HG02884 (cell line): ENCODE data around the gene NTMT2.
"Not testable (repeated sequence)": the region's sequence is repeated elsewhere in the genome, so short reads cannot be mapped to it uniquely, and the experiment has no call there.

Experiments used
- ATAC-seq: cut with Tn5 transposase; IDR thresholded peaks from one replicate; pipeline ENCODE4 v1.9.1; 2021; ENCODE audit warnings: mild to moderate bottlenecking, moderate library complexity; ENCODE audit not compliant: unreplicated experiment

The NTMT2 gene

GRCh38 chr1:170145770-170146676 lies at the start of gene NTMT2:
Gene NTMT2, plus strand, starts transcription at chr1:170145959. Its CDS starts 149 bp downstream, at chr1:170146108.
- ATAC-seq = no peak

DNA sequence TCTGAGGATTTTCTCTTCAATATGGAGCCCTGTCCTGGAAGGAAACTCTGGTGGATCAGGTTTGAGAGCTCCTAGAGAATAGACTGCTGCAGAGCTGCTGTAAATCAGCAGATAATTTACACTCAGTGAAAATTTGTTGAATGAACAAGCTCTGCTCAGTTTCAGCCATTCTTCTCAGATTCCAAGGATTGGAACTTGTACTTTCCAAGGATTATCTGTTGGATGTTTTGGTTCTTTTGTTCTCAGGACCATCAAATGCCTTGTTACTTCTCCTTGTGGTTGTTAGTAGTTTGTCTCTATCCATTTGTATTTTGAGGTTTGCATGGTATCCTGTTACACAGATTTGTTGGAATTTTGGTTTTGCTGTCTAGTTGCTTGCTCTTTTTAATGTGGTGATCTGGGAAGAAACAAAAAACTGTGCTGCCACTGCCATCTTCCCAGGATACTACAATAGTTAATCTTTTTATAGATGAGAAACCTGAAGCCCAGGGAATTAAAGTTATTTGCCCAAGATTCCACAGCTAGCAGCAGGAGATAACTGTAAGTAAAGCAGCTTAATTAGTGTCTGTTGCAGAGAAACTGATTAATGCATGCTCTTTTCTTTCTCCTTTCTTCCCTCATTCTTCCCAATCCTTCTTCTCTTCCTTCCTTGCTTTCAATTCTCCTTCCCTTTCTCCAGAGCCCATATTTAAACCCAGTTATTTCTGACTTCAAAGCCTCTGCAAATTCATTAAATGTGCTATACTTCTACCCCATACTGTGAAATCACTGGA lies 49.6 kb upstream of the NTMT2 start:
- no peak for ATAC-seq

DNA sequence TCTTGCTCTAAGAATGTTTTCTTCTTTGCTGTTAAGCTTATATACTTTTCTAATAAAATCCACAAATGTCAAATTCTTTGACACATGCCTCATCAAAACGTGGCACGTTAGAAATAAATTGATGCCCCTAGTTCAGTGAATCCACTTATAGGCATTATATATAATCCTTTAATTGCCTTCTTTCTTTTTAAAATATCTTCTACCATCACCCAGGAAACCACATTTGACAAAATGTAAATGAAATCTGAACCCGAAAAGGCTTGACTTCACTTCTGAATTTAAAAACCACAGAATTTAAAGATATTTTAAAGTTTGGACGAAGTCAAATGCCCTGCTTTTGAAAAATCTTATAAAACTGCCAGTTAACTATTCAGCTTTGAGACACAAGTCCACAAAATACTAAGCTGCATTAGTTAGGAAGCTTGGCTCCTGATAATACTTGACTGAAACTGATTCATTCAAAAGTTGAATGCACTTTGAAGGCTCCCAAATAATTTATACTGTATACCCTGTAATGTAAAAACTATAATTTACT lies 48.9 kb upstream of the NTMT2 start:
- ATAC-seq = no peak

GRCh38 chr1:170097449-170097948 lies 48.3 kb upstream of the NTMT2 start:
- no peak for ATAC-seq

DNA sequence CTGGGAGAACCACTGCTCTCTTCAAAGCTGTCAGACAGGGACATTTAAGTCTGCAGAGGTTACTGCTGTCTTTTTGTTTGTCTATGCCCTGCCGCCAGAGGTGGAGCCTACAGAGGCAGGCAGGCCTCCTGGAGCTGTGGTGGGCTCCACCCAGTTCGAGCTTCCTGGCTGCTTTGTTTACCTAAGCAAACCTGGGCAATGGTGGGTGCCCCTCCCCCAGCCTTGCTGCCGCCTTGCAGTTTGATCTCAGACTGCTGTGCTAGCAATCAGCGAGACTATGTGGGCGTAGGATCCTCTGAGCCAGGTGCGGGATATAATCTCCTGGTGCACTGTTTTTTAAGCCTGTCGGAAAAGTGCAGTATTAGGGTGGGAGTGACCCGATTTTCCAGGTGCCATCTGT lies 32.6 kb upstream of the NTMT2 start:
- ATAC-seq = not testable (repeated sequence)

DNA sequence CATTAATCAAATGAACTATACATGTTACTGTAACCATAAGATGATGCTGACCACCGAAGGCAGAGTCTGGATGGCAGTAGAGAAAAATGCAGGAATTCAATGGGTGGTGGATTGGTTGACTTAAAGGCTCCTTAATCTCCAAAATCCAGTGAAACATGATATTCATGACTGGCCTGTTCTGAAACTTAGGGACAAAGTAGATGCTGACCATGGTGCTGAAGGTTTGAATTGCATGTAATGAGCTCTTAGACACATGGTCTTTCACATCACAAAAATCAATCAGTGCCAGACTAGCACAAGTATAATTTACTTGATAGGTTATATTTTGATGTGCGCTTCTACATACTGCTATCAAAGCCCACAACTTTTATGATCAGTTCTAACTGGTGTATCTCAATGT lies 30.9 kb upstream of the NTMT2 start:
- ATAC-seq = no peak

- no peak for ATAC-seq
These were observed 23.4 kb upstream of the NTMT2 start for GRCh38 chr1:170122366-170122765.

DNA sequence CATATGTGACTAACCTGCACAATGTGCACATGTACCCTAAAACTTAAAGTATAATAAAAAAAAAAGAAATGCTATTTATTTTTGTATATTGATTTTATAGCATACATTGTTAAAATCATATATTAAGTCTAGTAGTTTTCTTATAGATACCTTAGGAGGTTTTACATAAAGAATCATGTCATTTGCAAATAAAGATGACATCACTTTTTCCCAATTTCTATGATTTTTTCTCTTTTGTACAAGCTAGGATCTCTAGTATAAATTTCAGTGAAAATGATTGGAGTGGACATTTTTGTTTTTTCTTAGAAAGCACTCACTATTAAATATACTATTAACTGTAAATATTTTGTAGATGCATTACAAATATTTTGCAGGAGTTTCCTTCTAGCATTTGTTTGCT lies 20.5 kb upstream of the NTMT2 start:
- ATAC-seq = no peak

DNA sequence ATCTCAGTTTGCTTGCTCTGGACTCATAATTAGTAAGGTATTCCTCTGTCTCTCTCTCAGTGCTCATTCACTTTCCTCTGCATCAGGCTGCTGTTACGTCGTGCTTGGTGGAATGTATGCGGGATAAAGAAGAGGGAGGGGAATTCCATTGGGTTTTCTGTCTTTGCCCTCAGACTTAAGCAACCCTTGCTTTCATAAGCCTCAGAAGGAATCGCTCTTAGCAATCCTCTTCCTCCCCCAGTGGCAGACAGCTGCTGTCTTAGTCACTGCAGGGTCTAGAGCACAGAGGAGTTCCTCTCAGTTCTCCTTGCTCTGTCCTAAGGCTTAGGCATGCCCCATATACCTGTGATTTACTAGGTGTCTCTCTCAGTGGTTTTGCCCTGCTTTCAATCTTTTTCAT lies 19.1 kb upstream of the NTMT2 start:
- peak; percentile 99 for ATAC-seq

GRCh38 chr1:170131450-170131849 lies 14.3 kb upstream of the NTMT2 start:
- ATAC-seq = no peak

DNA sequence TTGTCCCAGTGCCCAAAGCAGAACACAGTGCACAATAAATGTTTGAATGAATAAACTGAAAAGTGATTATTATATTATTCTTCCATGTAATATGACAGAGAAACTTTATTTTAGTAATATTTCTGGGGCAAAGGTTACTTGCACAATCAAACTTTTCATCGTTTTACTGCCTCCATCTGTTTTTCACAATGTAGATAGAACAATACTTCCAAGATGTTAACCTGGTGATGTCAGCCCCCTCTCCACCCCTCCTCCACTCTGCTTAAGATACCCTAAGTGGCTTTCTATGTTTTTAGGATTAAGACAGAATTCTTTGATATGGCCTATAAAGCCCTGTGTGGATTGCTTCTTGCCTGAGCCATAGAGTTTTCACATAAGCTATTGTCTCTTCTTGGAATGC lies 13.8 kb upstream of the NTMT2 start:
- ATAC-seq = no peak

DNA sequence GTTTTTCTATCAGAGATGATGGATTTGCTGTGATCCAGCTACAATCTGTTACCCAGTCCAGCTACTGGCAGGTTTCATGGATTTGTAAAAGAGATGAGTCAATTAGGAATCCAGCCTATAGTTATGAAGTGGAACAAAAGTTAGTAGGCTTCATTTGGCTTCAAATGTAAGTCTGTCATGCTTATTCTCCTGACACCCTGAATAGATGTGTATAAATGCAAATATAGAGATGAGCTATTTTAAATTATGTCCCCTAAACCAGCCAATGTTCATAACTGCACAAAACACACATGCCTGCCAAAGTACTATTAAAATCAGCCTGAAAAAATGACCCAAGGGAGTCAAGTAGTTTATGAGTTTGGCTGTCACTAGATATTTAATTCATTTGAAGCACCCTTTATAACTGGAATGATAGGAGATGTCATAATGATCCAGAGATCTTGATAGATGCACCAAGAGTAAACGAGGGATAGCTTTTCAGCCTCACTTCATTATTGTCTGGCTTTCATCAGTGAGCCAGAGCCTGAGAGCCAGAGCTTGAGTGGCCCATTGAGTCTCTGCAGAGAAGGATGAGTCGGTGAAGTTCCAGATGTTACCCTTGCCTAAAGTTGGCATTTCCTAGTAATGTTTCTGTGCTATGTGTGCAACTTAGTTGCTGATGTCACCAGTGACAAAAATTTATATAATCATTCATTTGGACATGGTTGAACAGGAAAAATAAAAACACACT lies 11.8 kb upstream of the NTMT2 start:
- no peak for ATAC-seq

- ATAC-seq = no peak
These were observed 11.2 kb upstream of the NTMT2 start for GRCh38 chr1:170134521-170134920.

DNA sequence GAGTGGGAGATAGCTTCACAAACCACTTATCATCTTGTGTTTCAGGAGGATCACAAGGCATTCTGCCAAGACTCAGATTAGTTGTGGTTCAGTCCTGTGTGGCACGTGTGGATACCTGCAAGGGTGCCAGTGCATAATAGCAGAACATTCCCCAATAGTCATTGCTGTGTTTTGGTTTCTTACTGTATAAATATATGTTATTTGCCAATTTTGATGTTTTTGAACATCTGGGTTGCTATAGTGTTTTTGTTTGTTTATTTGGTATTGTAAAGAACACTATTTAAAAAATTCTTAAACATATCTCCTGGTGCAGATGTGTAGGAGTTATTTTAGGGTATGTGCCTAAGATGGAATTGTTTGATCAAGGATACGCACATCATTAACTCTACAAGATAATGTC lies 5.4 kb upstream of the NTMT2 start:
- ATAC-seq = no peak

- ATAC-seq = no peak
These were observed 698 bp upstream of the NTMT2 start for GRCh38 chr1:170145061-170145460.

DNA sequence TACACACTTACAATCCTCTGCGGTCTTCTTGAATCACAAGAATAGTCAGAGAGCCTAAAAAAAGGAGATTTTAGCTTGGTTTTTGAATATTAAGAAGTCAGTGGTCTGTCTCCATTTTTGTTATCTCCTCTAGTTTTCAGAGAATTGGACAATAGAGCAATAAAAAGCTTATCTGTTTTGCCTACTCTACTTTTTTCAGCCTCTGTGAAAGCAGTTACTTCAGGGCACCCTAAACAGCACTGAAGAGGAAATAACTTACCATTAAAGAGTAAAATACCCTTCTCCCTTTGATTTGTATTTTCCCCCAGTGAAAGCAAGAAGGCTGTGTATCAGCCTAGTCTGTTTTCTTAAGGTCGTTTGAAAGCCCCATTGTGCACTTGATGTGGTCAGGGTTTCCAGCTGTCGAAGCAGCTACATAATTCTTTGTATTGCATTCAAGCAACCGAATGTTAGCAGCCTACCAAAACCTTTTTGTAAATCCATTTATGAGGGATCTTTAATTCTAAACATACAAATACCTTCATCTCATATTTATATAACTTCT lies 1.0 kb downstream of the NTMT2 start:
- no peak for ATAC-seq

GRCh38 chr1:170149241-170149640 lies 3.5 kb downstream of the NTMT2 start:
- no peak for ATAC-seq

DNA sequence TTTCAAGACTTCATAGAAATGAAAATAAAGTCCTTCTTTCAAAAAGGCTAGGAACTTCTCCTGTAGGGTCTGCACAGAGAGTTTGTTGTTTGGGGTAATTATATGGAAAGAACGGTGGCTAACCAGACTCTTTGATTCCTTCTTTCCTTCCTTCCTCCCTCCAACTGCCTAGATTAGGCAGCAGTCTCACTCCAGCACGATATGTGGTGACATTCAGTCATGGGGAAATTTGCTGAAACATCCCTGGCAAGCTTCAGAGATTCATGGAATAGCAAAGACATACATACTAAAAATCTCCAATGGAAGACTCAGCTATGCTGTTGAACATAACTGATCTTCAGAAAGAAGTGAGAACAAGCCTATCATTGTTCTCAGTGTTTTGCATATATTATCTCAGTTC lies 4.3 kb downstream of the NTMT2 start:
- no peak for ATAC-seq

DNA sequence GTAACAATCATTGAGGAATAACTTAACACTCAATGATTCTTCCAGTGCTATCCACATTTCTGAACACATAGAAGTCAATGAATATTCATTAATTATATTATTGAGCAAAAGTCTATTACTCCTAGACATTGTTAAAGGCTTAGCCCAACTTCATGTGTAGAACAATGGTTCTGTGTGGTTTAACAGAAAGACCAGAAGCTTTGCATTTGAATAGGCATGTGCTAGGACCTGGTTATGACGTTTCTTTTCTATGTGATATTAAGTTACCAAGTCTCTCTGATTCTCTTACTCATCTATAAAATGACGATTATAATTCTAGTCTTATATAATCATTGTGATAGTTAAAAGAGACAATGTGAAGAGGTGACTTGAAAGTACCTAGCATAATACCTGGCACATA lies 5.2 kb downstream of the NTMT2 start:
- ATAC-seq = no peak

DNA sequence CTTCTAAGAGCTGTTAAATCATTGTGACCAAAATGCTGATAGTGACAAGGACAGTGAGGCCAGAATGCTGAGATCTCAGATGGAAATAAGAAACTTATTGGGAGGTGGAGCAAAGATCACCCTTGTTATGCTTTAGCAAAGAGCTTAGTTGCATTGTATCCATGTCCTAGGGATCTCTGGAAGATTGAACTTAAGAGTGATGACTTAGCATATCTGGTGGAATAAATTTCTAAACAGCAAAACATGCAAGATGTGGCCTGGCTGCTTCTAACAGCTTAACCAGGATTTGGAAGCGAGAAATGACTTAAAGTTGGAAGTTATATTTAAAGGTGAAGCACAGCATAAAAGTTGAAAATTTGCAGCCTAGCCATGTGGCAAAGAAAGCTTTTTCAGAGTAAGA lies 7.7 kb downstream of the NTMT2 start:
- no peak for ATAC-seq

GRCh38 chr1:170155055-170155454 lies 9.3 kb downstream of the NTMT2 start:
- no peak for ATAC-seq
